ENCODE measurements around the gene PRRC2A.

The PRRC2A gene

DNA sequence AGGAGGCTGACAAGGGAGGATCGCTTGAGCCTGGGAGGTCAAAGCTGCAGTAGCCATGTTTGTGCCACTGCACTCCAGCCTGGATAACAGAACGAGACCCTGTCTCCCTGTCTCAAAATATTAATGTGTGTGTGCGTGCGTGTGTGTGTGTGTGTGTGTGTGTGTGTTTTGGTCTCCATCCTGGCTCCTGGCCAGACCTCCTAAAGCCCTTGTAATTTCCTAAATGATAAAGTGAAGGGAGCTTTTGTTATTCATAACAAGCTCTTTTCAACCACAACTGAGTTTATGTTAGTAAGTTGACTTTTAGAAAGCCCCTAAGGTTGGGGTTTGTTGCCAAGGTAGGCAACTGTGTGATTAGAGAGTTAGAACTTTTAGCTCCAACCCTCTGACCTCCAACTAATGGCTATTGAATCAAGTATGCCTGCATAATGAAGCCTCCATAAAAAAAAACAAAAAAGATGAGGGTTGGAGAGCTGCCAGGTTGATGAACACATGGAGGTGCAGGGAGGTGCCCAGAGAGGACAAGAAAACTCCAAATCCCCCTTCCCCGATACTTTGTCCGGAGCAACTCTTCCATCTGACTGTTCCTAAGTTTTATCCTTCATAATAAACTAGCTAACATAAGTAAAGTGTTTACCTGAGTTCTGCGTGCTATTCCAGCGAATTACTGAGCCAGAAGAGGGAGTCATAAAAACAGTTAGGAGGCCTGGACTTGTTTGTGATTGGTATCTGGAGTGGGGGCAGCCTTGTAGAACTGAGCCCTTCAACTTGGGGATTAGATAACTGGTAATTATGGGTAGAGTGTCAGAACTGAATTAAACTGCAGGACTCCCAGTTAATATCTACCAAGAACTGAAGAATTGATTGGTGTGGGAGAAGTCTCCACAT is 10.8 kb upstream of the PRRC2A start:
- DNase-seq (ENCODE audit: low read depth) = no peak
- H3K4me3 ChIP-seq (ENCODE audit: low read length) = no peak overlapping the region
- TF ChIP-seq, protein P1, sequence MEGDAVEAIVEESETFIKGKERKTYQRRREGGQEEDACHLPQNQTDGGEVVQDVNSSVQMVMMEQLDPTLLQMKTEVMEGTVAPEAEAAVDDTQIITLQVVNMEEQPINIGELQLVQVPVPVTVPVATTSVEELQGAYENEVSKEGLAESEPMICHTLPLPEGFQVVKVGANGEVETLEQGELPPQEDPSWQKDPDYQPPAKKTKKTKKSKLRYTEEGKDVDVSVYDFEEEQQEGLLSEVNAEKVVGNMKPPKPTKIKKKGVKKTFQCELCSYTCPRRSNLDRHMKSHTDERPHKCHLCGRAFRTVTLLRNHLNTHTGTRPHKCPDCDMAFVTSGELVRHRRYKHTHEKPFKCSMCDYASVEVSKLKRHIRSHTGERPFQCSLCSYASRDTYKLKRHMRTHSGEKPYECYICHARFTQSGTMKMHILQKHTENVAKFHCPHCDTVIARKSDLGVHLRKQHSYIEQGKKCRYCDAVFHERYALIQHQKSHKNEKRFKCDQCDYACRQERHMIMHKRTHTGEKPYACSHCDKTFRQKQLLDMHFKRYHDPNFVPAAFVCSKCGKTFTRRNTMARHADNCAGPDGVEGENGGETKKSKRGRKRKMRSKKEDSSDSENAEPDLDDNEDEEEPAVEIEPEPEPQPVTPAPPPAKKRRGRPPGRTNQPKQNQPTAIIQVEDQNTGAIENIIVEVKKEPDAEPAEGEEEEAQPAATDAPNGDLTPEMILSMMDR (conservative IDR thresholded peaks at IDR 0.05; ENCODE audit: low read depth, low read length) = no peak

- no peak for DNase-seq (ENCODE audit: low read depth)
Observed at GRCh38 chr6:31610968-31611367, 9.5 kb upstream of the PRRC2A start.

GRCh38 chr6:31614075-31614619 is 6.4 kb upstream of the PRRC2A start:
- no peak for DNase-seq (ENCODE audit: low read depth)
- H3K4me3 ChIP-seq (ENCODE audit: low read length) = no peak overlapping the region
- TF ChIP-seq, protein P1 (conservative IDR thresholded peaks at IDR 0.05; ENCODE audit: low read depth, low read length) = no peak

More at GRCh38 chr6:31610968-31611367, 9.5 kb upstream of the PRRC2A start:
- H3K4me3 ChIP-seq (ENCODE audit: low read length) = no peak overlapping the region
- TF ChIP-seq, protein P1 (conservative IDR thresholded peaks at IDR 0.05; ENCODE audit: low read depth, low read length) = no peak

GRCh38 chr6:31614684-31615578 is 5.6 kb upstream of the PRRC2A start, which contains the start of gene AIF1:
TSS of gene AIF1 (plus strand) at chr6:31615234. CDS start at chr6:31615330, 96 bp downstream.
- no peak within 1 kb of the TSS for H3K4me3 ChIP-seq (ENCODE audit: low read length)
- DNase-seq (ENCODE audit: low read depth) = no peak

GRCh38 chr6:31615748-31616147 is 4.8 kb upstream of the PRRC2A start:
- TF ChIP-seq, protein P1 (conservative IDR thresholded peaks at IDR 0.05; ENCODE audit: low read depth, low read length) = no peak
- no peak for DNase-seq (ENCODE audit: low read depth)
- no peak overlapping the region for H3K4me3 ChIP-seq (ENCODE audit: low read length)

More at GRCh38 chr6:31614684-31615578, 5.6 kb upstream of the PRRC2A start, which contains the start of gene AIF1:
- TF ChIP-seq, protein P1 (conservative IDR thresholded peaks at IDR 0.05; ENCODE audit: low read depth, low read length) = no peak

DNA sequence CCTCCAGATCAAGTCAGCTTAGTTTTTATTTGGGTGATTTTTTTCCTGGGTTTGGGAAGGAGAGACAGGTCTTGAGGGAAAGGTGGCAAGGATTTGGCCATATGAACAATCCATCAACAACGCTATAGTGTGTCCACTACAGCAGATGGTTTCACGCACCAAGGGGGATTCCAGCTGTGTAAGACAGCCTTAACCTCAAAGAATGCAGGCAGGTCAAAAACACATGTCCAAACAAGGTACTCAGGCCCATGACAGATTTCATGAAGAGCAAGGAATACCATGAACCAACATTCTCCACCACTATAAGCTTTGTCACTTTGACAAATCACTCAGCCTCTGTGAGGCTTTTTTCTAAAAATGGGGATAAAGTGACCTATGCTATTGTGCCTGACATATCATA is 3.5 kb upstream of the PRRC2A start:
- H3K4me3 ChIP-seq (ENCODE audit: low read length) = no peak overlapping the region
- TF ChIP-seq, protein P1 (conservative IDR thresholded peaks at IDR 0.05; ENCODE audit: low read depth, low read length) = no peak
- DNase-seq (ENCODE audit: low read depth) = no peak
